ENCODE data around the gene ANKRD42.

ANKRD42 gene

GRCh38 chr11:83293457-83293774 lies 99.9 kb downstream of the ANKRD42 start:
- no peak for DNase-seq

- DNase-seq: no peak
These were observed 100.7 kb downstream of the ANKRD42 start for GRCh38 chr11:83294208-83294607.

Data from NCI-H526 treated with DMSO at 0.1 percent for 48 hours (cell line).